GM18507 (cell line): ENCODE measurements around the gene OR2F1.
A peak's percentile ranks its signal among the peaks of the same experiment; 100 is the strongest.

Experiments used
- DNase-seq: peaks from one replicate; pipeline ENCODE4 v3.0.0; 2011; ENCODE audit warnings: low read depth; ENCODE audit not compliant: insufficient read length; ENCODE audit errors: extremely low spot score
- FAIRE-seq: peaks from 2 replicates; lab custom pipeline; 2011; peaks lifted over from hg19 to GRCh38; lab: Jason Lieb, UNC

OR2F1 gene

DNA sequence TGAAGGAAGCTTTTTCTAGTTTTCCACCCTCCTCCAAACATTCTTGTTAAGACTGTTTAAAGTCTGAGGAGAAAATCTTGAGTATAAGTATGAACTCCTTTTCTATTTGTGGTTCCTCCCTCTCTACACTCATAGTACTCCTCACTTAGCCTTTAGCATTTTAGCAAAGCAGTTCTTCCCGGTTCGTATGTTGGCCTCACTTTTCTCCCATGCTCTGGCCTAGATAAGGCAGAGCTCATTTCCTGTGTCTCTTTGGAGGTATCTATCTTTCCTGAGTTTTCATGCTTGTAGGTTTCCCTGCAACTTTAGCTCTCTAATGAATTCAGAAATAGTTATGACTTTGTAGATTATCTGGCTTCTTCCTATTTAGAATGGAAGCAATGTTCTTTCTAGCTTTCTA, 5.9 kb upstream of the OR2F1 start:
- DNase-seq (no peak), FAIRE-seq (no peak)

DNA sequence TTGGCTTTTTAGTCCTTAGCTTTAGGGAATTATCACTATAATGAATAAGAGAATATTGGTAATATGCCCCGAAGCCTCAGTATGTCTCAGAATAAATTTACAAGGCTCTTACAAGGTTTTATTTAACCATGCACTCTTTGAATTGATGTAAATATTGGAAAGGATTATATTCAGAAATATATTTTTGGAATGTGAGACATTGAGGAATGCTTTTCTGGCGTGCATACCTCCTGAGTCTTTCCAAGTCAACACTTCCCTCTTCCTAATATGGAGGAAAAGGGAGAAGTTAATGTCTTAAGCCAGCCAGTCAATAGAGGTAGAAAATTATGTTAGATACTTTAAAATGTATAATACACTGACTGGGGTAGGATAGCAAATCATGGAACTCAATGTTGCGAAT, 1.2 kb upstream of the OR2F1 start:
- FAIRE-seq (no peak), DNase-seq (no peak)

- FAIRE-seq (no peak), DNase-seq (no peak)
Observed at GRCh38 chr7:143954135-143954534, 509 bp upstream of the OR2F1 start.

- DNase-seq, result no peak
- FAIRE-seq, result no peak
Observed at GRCh38 chr7:143958781-143959180, 4.1 kb downstream of the OR2F1 start.

- DNase-seq (no peak), FAIRE-seq (no peak)
Observed at GRCh38 chr7:143960813-143961610, 6.4 kb downstream of the OR2F1 start.

GRCh38 chr7:143965280-143965679, 10.6 kb downstream of the OR2F1 start:
- DNase-seq (no peak), FAIRE-seq (no peak)

- FAIRE-seq (no peak), DNase-seq (no peak)
Observed at GRCh38 chr7:143967398-143967797, 12.8 kb downstream of the OR2F1 start.

DNA sequence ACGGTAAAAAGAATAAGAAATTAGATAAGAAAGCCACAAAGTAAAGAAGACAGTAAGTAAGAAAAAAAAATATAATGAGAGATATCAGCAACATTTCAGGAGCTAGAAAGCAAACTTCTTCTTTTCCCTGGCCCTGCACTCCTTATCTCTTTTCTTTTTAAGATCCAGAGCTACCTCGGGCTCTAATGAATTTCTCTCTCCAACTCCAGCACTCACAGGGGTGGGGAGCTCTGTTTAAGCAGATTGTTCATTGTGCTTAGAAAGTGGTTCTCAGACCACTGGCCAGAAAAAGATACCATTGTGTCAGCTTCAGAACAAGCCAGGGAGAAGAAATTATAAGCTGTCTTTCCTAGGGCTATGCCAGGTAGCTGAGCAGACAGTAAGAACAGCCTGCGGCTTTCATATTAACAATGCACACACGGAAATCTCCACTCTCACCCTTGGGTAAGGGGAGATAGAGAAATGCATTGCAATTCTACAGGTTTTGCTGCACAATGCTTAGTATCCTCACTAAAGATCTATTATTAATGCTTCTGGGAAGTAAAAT, 19.3 kb downstream of the OR2F1 start:
- DNase-seq, result no peak
- FAIRE-seq, result no peak

GRCh38 chr7:143974459-143974858, 19.8 kb downstream of the OR2F1 start:
- DNase-seq (no peak), FAIRE-seq (no peak)

- DNase-seq, result no peak
- no peak for FAIRE-seq
Observed at GRCh38 chr7:143975617-143976016, 21.0 kb downstream of the OR2F1 start.

GRCh38 chr7:143978585-143978984, 23.9 kb downstream of the OR2F1 start:
- DNase-seq (no peak), FAIRE-seq (no peak)

DNA sequence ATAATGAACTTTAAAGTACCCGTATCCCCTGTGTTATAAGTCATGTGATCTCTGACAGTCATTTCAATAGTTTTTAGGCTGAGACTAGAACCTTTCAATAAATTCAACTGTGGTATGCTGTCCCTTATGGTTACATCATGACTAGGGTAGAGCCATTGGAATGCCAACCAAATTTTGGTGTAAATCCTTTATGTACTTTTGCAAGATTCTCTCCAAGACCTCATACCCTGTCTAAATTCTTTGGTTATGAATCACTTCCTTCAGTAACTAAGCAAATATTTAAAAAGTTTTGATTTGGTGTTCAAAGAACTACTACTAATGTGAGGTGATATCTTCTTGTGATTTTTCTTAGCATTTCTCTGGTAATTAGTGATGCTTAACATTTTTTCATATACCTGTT, 24.7 kb downstream of the OR2F1 start:
- DNase-seq, result no peak
- FAIRE-seq, result no peak

DNA sequence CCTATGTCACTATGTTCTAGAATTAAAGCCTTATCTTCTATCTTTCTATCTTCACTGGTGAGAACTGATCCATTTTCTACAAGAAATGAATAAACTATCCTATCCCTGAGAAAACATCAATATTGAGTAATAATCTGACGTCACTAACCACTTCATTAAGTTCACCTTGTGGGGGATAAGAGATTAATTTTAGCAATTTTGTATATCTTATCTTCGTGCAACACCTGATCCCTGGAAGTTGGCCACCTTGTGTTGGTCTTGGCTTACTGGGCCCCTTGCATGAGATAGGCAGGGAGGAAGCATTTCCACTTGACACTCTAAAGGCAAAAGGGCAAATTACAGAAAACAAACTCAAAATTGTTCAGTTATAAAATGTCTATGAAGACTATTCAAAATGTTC, 25.4 kb downstream of the OR2F1 start:
- DNase-seq, result no peak
- no peak for FAIRE-seq

DNA sequence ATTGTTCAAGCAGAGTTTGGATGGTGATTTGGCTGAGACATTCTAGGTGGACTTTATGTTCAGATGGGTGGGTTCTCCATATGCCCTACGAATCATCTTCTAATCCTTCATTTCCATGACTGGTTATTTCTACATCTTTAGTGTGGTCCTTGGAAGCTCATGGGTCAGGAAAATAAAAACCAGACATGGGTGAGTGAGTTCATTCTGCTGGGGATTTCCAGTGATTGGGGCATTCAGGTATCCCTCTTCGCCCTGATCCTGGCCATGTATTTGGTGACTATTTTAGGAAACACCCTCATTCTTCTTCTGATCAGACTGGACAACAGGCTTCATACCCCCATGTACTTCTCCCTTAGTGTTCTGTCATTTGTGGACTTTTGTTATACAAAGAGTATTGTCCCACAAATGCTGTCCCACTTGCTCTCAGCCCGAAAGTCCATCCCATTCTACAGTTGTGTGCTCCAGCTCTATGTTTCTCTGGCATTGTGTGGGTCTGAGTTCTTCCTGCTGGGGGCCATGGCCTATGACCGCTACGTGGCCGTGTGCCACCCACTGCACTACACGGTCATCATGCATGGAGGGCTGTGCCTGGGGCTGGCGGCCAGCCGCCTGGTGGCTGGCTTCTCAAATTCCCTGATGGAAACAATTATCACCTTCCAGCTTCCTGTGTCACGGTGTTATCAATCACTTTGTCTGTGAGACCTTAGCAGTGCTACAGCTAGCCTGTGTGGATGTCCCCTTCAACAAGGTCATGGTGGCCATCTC, 26.3 kb downstream of the OR2F1 start:
- FAIRE-seq (no peak), DNase-seq (no peak)

DNA sequence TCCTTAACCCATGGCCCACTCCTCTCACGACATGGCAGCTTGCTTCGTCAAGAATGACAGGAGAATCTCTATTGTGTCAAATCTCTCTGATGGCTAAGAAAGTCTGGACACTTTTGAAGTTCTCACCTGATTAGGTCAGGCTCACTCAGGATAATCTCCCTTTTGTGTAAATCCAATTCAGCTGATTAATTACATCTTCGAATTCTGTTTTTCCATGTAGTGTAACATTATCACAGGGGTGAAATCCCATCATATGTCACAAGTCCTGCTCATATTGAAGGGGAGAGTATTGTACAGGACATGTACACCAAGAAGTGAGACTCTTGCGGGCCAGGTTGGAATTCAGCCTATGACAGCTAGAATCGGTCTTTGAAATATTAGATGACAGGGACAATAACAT, 29.3 kb downstream of the OR2F1 start:
- FAIRE-seq (no peak), DNase-seq (no peak)

DNA sequence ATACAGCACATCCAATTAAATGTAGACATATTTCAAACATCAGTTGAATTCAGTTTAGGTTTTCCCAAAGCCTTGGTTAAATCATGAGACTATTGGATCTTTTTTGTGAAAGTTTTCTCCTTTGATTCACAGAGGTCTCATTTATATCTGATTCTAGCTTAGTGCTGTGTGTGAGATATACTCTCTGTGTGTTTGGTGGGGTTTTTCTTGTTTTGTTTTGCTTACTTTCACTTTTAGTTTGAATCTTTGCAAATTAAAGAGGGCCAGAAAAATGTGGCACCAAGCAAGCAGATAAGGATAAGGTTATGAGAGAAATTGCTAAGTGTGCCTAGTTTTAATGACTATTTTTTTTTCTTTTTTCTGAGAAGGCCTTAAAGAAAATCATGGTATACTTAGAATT, 32.9 kb downstream of the OR2F1 start:
- peak; percentile 31 for FAIRE-seq
- no peak for DNase-seq

- FAIRE-seq, result no peak
Observed at GRCh38 chr7:143988976-143989745, 34.5 kb downstream of the OR2F1 start.

GRCh38 chr7:143992670-143993069, 38.0 kb downstream of the OR2F1 start:
- FAIRE-seq (no peak), DNase-seq (no peak)

More at GRCh38 chr7:143988976-143989745, 34.5 kb downstream of the OR2F1 start:
- no peak for DNase-seq

GRCh38 chr7:143993924-143994323, 39.3 kb downstream of the OR2F1 start:
- no peak for FAIRE-seq
- DNase-seq, result no peak

GRCh38 chr7:144000020-144000419, 45.4 kb downstream of the OR2F1 start, which contains the start of gene OR6B1:
OR6B1 (plus strand) TSS chr7:144000320; CDS start chr7:144003997, 3,677 bp downstream.
- no peak for FAIRE-seq
- no peak for DNase-seq
